Activated naive CD8-positive, alpha-beta T cell treated with anti-CD3 and anti-CD28 coated beads, Interleukin-2, amount 10 ng/mL, durations not matched to agents 7 days and 5 days (primary cell): ENCODE results near the gene SLC16A8. TPM values are rescaled to one million over a fixed set of nuclear protein-coding genes. Genes with fewer than 3 reads are reported as not detected.
"Not testable (repeated sequence)": the region's sequence is repeated elsewhere in the genome, so short reads cannot be mapped to it uniquely, and the experiment has no call there.

Experiments
- ATAC-seq: fragments of 150-1000 bp; cut with Tn5 transposase; one replicate; pipeline ENCODE4 v1.10.0; 2021; ENCODE audit warnings: low read depth, moderate library complexity
- POLR2A ChIA-PET: fragments of 350-600 bp; sonication (Branson Sonifier 250); formaldehyde crosslinking; loops from one replicate; lab custom pipeline; 2021; ENCODE audit warnings: antibody characterized with exemption; lab: Charles Lee
- DNase-seq: peaks from one replicate; pipeline ENCODE4 v3.0.0; 2021
- H3K27ac Mint-ChIP-seq: one replicate; pipeline ENCODE4 v1.8.0; 2022; ENCODE audit warnings: mild to moderate bottlenecking, mixed read lengths
- H3K27me3 Mint-ChIP-seq: one replicate; pipeline ENCODE4 v1.8.0; 2022; ENCODE audit warnings: mild to moderate bottlenecking, moderate library complexity, mixed read lengths
- H3K36me3 Mint-ChIP-seq: one replicate; pipeline ENCODE4 v1.8.0; 2021; ENCODE audit warnings: mild to moderate bottlenecking, mixed read lengths
- H3K4me1 Mint-ChIP-seq: one replicate; pipeline ENCODE4 v1.8.0; 2021; ENCODE audit warnings: mixed read lengths
- H3K4me3 Mint-ChIP-seq: one replicate; pipeline ENCODE4 v1.8.0; 2022; ENCODE audit warnings: mild to moderate bottlenecking, moderate library complexity, mixed read lengths
- H3K9me3 Mint-ChIP-seq: one replicate; pipeline ENCODE4 v1.8.0; 2021; ENCODE audit warnings: mixed read lengths
- total RNA-seq, 2 experiments: library from RNA; stranded (reverse); gene quantifications; one replicate each; pipeline ENCODE4 v1.2.3, GENCODE V29; 2021

The SLC16A8 gene
- total RNA-seq, 2 experiments from 2014 or later = not detected

DNA sequence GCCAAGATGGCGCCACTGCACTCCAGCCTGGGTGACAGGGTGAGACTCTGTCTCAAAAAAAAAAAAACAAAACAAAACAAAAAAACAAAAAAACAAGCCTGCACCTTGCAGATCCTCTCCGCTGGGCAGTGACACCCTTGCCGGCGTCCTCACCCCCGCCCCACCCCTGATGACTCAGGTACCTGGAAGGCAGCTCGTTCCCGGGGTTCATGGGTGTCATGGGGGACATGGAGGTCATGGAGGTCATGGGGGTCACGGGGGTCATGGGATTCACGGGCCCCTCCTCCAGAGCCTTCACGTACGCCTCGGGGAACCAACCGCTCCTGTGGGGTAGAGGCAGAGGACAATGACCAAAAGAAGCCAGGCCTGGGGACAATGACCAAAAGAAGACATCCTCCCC lies 3.0 kb upstream of the SLC16A8 start:
- Mint-ChIP-seq H3K4me3 (no peak overlapping the region), H3K36me3 (no peaks in the 10 kb centered on the region), H3K9me3 (no peaks in the 10 kb centered on the region), H3K27me3 (peaks cover 22% of the 10 kb centered on the region), H3K27ac (no peak overlapping the region), H3K4me1 (no peaks in the 10 kb centered on the region)
- POLR2A ChIA-PET = no interaction called here
- DNase-seq (no peak), ATAC-seq (no peak)

DNA sequence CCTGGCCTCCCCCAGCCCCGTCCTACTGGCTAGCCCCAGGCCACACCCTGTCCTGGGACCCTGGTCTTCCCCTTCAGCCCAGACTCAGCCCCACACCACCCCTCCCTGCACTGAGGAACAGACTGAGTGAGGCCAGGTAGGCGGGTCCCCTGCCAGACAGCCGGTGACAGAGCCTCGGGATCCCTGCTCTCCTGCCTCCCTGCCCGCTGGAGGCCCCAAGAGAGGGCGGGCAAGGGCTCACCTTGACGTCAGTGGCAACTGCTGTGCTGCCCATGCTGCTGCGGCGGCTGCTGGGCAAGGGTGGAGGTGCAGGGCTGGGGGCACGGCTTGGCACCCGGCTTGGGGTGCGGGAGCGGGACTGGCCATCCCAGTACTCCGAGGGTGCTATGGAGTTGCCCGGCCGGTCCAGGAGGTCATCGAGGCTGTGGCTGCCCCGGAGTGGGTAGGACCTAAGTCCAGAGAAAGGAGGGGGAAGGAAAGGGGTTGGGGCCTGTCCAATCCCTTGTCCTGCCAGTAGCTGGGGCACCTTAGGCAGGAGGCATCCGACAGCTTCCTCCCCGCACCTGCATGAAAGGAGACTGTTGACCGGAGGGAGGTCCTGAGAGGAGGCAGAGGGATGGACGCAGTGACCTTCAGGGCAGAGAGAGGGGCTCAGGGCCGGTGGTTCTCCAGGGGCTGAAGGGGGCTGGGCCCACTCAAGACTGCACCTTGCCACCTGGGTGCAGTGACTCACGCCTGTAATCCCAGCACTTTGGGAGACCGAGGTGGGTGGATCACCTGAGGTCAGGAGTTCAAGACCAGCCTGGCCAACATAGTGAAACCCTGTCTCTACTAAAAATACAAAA lies 2.2 kb upstream of the SLC16A8 start:
- Mint-ChIP-seq H3K4me1 (no peaks in the 10 kb centered on the region), H3K27ac (no peak overlapping the region), H3K4me3 (no peak overlapping the region), H3K36me3 (no peaks in the 10 kb centered on the region), H3K9me3 (no peaks in the 10 kb centered on the region), H3K27me3 (peaks cover 26% of the 10 kb centered on the region)
- no peak for DNase-seq
- POLR2A ChIA-PET = no interaction called here
- no peak for ATAC-seq

DNA sequence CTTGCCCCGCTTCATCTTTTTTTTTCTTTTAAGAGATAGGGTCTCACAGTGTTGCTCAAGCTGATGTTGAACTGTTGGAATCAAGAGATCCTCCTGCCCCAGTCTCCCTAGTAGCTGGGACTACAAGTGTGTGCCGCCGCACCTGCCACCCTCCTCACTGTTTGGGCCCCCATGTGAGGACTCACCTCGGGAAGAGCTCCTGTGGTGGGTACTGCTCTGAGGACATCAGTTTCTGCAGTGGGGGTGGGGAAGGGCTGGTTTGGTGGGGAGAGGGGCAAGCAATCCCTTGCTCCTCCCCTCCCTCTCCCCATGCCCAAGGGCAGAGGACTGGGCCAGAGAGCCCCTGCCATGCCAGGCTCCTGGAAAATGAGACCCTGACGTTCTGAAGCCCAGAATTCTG lies 1.5 kb upstream of the SLC16A8 start:
- H3K4me1 Mint-ChIP-seq = no peaks in the 10 kb centered on the region
- no peak for DNase-seq
- H3K27me3 Mint-ChIP-seq = peaks cover 26% of the 10 kb centered on the region
- POLR2A ChIA-PET = no interaction called here
- H3K4me3 Mint-ChIP-seq = no peak overlapping the region
- no peaks in the 10 kb centered on the region for H3K36me3 Mint-ChIP-seq
- no peak for ATAC-seq
- no peak overlapping the region for H3K27ac Mint-ChIP-seq
- no peaks in the 10 kb centered on the region for H3K9me3 Mint-ChIP-seq

DNA sequence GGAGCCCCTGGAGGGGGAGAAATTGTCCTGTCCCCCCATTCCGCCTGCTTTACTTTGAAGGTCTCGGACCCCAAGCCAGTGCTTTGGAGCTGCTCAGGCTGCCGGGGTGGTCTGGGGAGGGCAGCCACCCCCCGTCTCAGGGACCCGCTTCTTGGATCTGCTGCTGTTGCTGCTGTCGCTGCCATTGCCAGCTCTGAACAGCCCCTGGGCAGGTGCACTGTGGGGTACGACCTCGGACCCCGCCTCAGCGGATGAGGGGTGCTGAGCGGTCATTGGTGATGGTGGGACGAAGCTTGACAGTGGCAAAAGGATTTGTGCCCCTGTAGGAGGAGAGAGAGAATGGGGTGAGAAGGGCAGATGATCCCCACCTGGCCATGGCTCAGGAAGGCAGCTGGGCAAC lies 1.1 kb upstream of the SLC16A8 start:
- Mint-ChIP-seq H3K27ac (no peak overlapping the region), H3K4me3 (no peak overlapping the region), H3K36me3 (no peaks in the 10 kb centered on the region), H3K4me1 (no peaks in the 10 kb centered on the region), H3K27me3 (peaks cover 25% of the 10 kb centered on the region), H3K9me3 (no peaks in the 10 kb centered on the region)
- no peak for ATAC-seq
- DNase-seq = no peak
- POLR2A ChIA-PET = no interaction called here

DNA sequence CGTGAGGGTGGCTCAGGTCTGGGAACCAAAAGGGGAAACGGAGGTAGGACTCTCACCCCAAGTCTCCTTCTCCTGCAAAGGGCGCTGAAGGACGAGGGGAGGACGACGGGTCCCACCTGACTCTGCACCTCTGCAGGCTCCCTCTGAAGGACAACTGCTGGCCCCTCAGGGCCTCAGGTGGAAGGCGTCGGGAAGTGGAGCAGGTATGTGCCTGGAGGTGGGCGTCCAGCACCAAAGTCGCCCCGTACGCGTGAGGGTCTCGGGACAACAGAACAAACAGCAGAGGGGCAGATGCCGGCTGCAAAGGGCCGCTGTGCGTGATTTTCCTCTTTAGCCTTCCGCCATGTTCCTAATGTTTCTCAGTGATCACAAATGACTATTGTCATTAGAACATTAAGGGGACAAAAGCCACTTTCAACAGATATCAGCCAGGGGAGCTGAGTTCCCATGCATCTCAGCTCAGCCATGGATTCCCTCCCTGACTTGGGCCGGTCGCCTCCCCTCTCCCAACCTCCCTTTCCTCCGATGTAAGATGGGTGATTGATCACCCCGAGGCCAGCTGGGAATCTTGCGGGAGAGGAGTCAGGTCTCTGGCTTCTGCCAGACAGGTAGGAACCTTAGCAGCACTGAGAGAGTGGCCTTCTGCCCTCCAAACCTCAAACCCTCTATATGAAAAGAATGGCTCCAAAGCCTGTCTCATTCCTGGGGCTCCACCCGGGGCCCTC lies 836 bp downstream of the SLC16A8 start:
- POLR2A ChIA-PET = no interaction called here

DNA sequence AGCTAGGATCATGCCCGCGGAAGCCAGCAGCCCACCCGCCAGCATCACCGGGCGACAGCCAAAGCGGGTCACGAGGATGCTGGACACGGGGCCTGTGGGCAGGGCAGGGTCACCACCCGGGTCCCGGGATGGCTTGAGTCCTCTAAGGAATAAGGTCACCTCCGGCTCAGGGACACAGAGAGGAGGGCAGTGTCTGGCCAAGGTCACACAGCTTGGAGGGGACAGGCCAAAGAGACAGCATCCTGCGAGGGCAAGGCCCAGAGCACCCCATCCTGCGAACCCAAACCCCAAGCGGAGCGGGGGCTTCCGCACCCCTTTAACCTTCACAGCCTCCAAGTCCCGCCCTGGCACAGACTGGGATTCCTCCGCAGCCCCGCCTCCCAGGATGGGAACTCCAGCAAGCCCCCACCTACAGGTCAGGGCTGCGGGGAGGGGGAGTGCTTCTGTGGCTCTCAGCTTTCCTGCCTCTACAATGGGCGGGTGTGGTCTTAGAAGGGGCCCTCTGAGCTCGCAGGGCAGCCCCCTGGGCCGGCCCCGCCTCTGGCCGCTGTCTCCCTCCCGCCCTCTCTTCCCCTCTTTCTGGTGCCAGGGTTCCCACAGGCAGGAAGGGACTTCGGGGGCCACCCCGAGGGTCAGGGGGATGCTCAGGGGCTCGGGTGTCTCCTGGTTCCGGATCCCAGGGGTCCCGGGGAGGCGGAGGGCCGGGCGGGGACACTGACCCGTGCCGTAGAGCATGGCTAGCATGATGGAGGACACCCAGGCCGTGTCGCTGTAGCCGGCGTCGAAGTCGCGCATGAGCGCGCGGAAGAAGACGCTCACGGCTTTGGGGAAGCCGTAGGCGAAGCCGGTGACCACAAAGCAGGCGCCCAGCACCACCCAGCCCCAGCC lies 1.8 kb downstream of the SLC16A8 start:
- POLR2A ChIA-PET = interaction anchor here (0.6 kb wide), 1 partner anchor 118 kb away, joined by 5 read pairs; no protein-coding TSS in a partner anchor
- Mint-ChIP-seq H3K4me3 (no peak overlapping the region), H3K27me3 (peaks cover 22% of the 10 kb centered on the region), H3K9me3 (no peaks in the 10 kb centered on the region), H3K4me1 (no peaks in the 10 kb centered on the region), H3K27ac (no peak overlapping the region), H3K36me3 (no peaks in the 10 kb centered on the region)
- ATAC-seq = no peak
- peak; percentile 43 for DNase-seq

More for the DNA sequence above, 836 bp downstream of the SLC16A8 start:
- DNase-seq = no peak
- Mint-ChIP-seq H3K4me1 (no peaks in the 10 kb centered on the region), H3K27ac (no peak overlapping the region), H3K36me3 (no peaks in the 10 kb centered on the region), H3K27me3 (peaks cover 28% of the 10 kb centered on the region), H3K4me3 (no peak overlapping the region), H3K9me3 (no peaks in the 10 kb centered on the region)
- ATAC-seq = no peak

DNA sequence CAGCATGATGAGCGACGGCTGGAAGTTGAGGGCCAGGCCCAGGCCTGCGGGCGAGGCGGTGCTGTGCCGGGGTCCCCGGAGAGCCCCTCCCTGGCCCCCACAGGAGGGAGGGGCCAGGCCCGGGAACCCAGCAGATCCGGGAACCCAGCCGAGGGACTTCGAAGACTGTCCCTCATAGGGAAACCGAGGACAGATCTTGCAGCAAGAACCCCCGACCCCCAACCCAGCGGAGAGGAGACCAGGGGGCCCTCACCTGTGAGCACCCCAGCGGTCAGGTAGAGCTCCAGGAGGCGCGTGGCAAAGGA lies 2.4 kb downstream of the SLC16A8 start:
- Mint-ChIP-seq H3K27ac (no peak overlapping the region), H3K27me3 (peaks cover 22% of the 10 kb centered on the region), H3K4me3 (no peak overlapping the region), H3K36me3 (no peaks in the 10 kb centered on the region), H3K9me3 (no peaks in the 10 kb centered on the region), H3K4me1 (no peaks in the 10 kb centered on the region)
- POLR2A ChIA-PET = no interaction called here
- DNase-seq = no peak
- ATAC-seq = no peak

DNA sequence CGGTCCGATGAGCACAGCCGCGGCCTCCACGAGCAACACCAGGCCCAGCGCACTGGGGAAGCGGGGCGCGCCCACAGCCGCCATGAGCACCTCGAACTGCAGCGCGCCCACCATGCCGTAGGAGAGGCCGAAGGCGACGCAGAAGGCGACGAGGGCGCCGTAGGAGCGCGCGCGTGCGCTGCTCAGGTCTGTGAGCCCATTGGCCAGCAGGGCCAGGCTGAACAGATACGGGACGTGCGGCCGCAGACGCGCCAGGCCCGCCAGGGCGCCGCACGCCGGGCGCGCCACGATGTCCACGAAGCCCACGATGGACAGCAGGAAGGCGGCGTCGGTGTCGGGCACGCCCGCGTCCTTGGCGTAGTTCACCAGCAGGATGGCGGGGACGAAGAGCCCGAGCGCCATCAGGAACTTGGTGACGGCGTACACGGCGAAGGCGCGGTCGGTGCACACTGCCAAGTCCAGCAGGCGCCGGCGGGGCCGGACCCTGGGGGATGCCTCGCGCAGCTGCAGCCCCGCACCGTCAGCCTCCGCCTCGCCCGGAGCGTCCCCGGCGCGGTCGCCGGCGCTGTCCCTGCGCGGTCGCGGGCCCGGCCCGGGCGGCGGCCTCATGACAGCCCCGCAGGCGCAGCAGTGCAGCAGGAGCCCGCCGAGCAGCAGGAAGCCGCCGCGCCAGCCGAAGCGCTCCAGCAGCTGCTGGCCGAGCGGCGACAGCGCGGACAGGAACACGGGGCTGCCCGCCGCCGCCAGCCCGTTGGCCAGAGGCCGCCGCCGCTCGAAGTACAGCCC lies 2.9 kb downstream of the SLC16A8 start:
- peak overlapping the region; percentile 13 for H3K4me3 Mint-ChIP-seq
- ATAC-seq = peak; percentile 57

DNA sequence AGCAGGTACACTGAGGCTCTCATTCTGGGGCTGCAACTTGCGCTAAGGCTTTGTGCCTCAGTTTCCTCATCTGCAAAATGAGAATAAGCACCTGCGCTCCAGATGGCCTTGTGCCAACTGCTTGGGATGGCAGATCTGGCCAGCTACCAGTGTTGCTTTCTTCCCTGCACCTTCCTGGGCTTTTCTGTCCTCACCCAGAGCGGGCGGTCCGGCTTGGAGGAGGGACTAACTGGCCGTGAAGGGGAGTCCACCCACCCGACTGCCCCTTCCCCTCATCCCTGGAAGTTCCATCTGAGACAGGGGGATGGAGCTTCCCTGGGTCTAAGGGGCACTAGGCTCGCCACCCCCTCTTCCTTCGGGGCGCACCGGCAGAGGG lies 3.5 kb downstream of the SLC16A8 start:
- ATAC-seq (no peak), DNase-seq (no peak)
- Mint-ChIP-seq H3K36me3 (no peaks in the 10 kb centered on the region), H3K27ac (no peak overlapping the region), H3K27me3 (peaks cover 22% of the 10 kb centered on the region), H3K4me3 (no peak overlapping the region), H3K9me3 (no peaks in the 10 kb centered on the region), H3K4me1 (no peaks in the 10 kb centered on the region)
- POLR2A ChIA-PET = no interaction called here

More for the DNA sequence above, 2.9 kb downstream of the SLC16A8 start:
- Mint-ChIP-seq H3K27me3 (peaks cover 22% of the 10 kb centered on the region), H3K9me3 (no peaks in the 10 kb centered on the region), H3K27ac (no peak overlapping the region), H3K4me1 (no peaks in the 10 kb centered on the region), H3K36me3 (no peaks in the 10 kb centered on the region)
- POLR2A ChIA-PET = no interaction called here
- DNase-seq = peak; percentile 55

DNA sequence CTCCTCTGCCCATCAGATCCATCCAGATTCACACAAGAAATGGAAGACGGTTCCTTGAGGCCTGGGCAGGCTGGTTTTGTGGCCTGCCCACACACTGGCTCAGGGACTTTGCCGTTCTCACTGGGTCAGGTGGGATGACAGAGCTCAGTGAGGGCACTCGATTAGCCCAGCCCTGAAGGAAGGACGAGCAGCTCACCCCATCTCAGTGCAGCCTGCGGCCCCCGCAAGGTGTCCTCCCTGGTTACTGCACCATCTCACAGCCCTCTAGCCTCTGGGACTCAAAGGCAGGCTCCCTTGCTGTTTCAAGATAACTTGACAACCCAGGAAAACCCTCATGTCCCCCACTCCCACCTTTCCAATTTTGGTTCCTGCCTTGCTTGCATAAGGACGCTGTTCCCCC lies 4.2 kb downstream of the SLC16A8 start:
- DNase-seq = no peak
- no peak overlapping the region for H3K4me3 Mint-ChIP-seq
- no peaks in the 10 kb centered on the region for H3K4me1 Mint-ChIP-seq
- peaks cover 22% of the 10 kb centered on the region for H3K27me3 Mint-ChIP-seq
- H3K27ac Mint-ChIP-seq = no peak overlapping the region
- no peak for ATAC-seq
- no peaks in the 10 kb centered on the region for H3K36me3 Mint-ChIP-seq
- H3K9me3 Mint-ChIP-seq = no peaks in the 10 kb centered on the region
- POLR2A ChIA-PET = no interaction called here

DNA sequence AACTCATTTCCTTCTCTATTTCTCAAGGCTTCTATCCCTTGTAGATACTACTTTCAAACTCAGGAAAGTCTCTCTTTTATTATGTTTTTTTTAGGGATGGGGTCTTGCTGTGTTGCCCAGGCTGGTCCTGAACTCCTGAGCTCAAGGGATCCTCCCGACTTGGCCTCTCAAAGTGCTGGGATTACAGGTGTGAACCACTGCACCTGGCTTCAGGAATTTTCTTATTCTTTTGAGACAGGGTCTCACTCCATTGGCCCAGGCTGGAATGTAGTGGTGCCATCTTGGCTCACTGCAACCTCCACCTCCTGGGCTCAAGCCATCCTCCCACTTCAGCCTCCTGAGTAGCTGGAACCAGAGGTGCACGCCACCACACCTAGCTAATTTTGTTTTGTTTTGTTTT lies 4.8 kb downstream of the SLC16A8 start:
- H3K27ac Mint-ChIP-seq, H3K4me1 Mint-ChIP-seq, ATAC-seq, DNase-seq, POLR2A ChIA-PET, H3K36me3 Mint-ChIP-seq, H3K4me3 Mint-ChIP-seq, H3K9me3 Mint-ChIP-seq: not testable (repeated sequence)
- peaks cover 22% of the 10 kb centered on the region for H3K27me3 Mint-ChIP-seq

DNA sequence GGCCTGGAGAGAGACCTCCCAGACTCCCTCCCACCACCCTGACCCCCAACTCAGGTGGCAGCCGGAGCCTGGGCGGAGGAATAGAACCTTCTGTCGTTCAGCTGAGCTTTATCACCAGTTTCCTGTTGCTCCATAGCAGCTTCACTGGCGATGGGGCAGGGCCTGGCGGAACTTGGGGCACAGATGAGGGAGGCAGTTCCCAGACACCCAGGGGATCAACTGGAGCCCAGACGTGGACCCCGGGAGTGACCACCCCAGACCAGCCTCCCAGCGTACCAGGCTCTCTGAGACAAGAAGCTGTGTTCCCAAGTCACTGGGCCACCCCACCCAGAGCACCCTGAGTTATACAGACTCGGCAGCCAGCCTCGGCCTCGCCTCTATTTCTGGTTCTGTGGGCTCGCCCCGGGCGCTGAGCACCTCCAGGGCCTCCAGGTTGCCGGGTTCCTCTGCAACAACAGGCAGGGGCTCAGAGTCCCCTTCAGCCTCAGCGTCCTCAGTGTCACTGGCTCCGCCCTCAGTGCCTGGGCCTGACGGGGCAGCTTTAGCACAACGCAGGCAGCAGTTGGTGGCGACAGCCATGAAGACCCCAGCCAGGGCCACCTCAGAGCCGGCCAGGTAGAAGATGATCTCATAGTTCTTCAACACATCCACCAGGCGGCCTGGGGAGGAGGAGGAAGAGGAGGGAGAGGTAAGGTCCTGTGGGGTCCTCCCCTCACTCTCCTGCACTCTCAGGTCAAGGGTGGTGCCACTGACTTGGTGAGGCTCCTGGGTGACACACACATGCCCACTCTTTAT lies 5.7 kb downstream of the SLC16A8 start:
- Mint-ChIP-seq H3K9me3 (no peaks in the 10 kb centered on the region), H3K4me1 (no peaks in the 10 kb centered on the region), H3K27ac (no peak overlapping the region), H3K4me3 (no peak overlapping the region), H3K27me3 (peaks cover 18% of the 10 kb centered on the region), H3K36me3 (no peaks in the 10 kb centered on the region)
- POLR2A ChIA-PET = no interaction called here
- DNase-seq (no peak), ATAC-seq (no peak)
